ENCODE results near the gene BAD. TPM values are rescaled to one million over a fixed set of nuclear protein-coding genes. Genes with fewer than 3 reads are reported as not detected.

BAD gene
- total and polyA plus RNA-seq, 2 of the 13 experiments (the other 11 are each of a cell fraction or from before 2014, with no cell fraction given), result 17.9 to 28.5 TPM

DNA sequence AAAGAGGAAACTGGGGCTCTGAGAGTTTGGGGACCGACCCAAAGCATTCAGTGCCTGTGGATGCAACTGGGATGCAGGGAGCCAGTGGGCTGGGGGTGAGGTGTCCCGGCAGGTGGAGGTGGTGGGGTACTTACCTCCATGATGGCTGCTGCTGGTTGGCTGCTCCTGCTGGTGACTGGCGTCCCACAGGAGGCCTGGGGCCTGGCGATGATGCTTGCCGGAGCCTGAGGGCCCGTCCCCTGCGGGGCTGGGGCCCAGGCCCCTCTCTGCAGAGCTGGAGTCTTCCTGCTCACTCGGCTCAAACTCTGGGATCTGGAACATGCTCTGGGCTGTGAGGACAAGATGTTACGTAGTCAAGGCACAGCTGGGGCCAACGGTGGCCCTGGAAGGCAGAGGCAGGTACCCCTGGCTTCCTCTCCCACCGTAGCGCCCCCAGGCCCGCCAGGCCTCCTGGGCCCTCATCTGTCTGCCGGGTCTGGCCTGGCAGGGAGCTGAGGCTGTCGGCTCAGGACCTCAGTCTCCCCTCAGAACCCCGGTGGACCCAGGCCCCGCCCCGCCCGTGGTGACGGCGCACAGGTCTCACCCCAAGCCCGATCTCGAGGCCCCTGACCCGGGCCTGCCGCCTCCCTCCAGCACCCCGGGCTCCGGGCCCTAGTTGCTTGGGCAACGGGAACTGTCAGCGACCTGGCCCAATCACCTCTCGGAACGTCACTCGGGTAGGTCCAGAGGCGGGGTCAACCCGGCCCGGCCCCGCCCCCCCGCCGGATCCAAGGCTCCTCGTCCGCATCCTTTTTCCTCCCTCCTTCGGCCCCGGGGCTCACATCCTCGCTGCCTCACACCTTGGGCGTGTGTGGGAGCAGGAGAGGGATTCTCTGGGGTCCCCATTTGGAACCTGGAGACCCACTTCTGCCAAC is at the start of gene BAD (continued):
- TF ChIP-seq, protein P1, sequence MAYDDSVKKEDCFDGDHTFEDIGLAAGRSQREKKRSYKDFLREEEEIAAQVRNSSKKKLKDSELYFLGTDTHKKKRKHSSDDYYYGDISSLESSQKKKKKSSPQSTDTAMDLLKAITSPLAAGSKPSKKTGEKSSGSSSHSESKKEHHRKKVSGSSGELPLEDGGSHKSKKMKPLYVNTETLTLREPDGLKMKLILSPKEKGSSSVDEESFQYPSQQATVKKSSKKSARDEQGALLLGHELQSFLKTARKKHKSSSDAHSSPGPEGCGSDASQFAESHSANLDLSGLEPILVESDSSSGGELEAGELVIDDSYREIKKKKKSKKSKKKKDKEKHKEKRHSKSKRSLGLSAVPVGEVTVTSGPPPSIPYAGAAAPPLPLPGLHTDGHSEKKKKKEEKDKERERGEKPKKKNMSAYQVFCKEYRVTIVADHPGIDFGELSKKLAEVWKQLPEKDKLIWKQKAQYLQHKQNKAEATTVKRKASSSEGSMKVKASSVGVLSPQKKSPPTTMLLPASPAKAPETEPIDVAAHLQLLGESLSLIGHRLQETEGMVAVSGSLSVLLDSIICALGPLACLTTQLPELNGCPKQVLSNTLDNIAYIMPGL (CRISPR knock-in tag; IDR thresholded peaks at IDR 0.05; ENCODE audit: borderline replicate concordance in 1 of 2, low read depth in 1 of 2), result 0 out of 4 replicates have a peak, but pooled peaks of 1 of the 2 experiments have one; percentile 30
- TF ChIP-seq CCAR2 (optimal IDR thresholded peaks at IDR 0.05; ENCODE audit: low read depth, low read length), result no peak
- no peak for TF ChIP-seq ZFAT (CRISPR knock-in tag; conservative IDR thresholded peaks at IDR 0.05)
- TF ChIP-seq ZNF12 (CRISPR knock-in tag; IDR thresholded peaks at IDR 0.05), result no peak
- no peak for TF ChIP-seq PPARG (CRISPR knock-in tag; conservative IDR thresholded peaks at IDR 0.05)
- TF ChIP-seq YEATS2 (CRISPR knock-in tag; IDR thresholded peaks at IDR 0.05; ENCODE audit: borderline replicate concordance), result peak; percentile 16; the same call in 1 of the 2 replicates
- TF ChIP-seq SNAPC2 (CRISPR knock-in tag; IDR thresholded peaks at IDR 0.05), result peak; percentile 70; the same call in 1 of the 2 replicates

DNA sequence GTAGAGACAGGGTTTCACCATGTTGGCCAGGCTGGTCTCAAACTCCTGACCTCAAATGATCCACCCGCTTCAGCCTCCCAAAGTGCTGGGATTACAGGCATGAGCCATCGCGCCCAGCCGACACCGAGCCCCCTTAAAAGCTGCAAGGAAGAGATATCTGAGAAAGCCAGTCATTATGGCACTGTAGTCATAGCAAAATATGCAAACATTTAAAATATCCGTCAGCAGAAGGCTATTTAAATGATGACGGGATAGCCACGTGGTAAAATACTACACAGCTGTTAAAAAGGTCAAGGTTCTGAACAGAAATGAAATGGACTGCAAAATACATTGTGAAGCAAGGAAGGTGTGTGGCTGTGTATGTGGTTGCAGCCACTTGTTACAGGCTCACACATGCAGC is 49.1 kb upstream of the BAD start:
- no peak for TF ChIP-seq PPARG (CRISPR knock-in tag; conservative IDR thresholded peaks at IDR 0.05)
- intact Hi-C loops (cut with micrococcal nuclease; ENCODE audit: unreplicated experiment) (no loop called here), in situ Hi-C loops (cut with HindIII; ENCODE audit: extremely low pct_ligation_motif_present, low pct_unique_long_range_greater_than_20kb) (no loop called here)
- Histone ChIP-seq H4K20me1 (ENCODE audit: insufficient read depth, low read length) (no peaks in the 10 kb centered on the region), H3K4me1 (ENCODE audit: insufficient read depth, low read length) (peaks cover 22% of the 10 kb centered on the region), H3K27me3 (ENCODE audit: control insufficient read depth in 1 of 2, insufficient read depth in 2 of 2, low read length in 2 of 2) (peaks cover 3 to 11% of the 10 kb centered on the region in 2 experiments; a peak in 3 of 5 replicates), H2AFZ (ENCODE audit: low read length) (no peak overlapping the region), H3K4me3 (replicated peaks in 1 of 3; ENCODE audit: insufficient read depth in 1 of 3, low read depth in 2 of 3, low read length in 3 of 3) (no peak overlapping the region), H3K4me2 (ENCODE audit: low read depth, low read length) (no peak overlapping the region), H3K79me2 (ENCODE audit: insufficient read depth, low read length) (no peaks in the 10 kb centered on the region), H3K36me3 (replicated peaks in 1 of 2; ENCODE audit: control insufficient read depth in 1 of 2, insufficient read depth in 2 of 2, low read length in 2 of 2) (no peaks in the 10 kb centered on the region), H3K27ac (ENCODE audit: extremely low read length, insufficient read depth, low read length) (no peak overlapping the region), H3K9me3 (ENCODE audit: low read length) (no peaks in the 10 kb centered on the region), H3K9ac (ENCODE audit: insufficient read depth, low read depth, low read length) (no peak overlapping the region)
- no peak for ATAC-seq
- WGBS (ENCODE audit: low lambda C conversion rate), result 54% methylated on average over 8 of the region's 8 CpGs
- DNase-seq (ENCODE audit: low spot score), result no peak
- POLR2A ChIA-PET, result no interaction called here
- no TSS peak for BruUV-seq (replicated peaks)
- no peak for FAIRE-seq
- CTCF ChIA-PET (ENCODE audit: low intra/inter-chr PET ratio, low total read pairs), result no interaction called here
